ENCODE results near the gene MACROD2.

MACROD2 gene

DNA sequence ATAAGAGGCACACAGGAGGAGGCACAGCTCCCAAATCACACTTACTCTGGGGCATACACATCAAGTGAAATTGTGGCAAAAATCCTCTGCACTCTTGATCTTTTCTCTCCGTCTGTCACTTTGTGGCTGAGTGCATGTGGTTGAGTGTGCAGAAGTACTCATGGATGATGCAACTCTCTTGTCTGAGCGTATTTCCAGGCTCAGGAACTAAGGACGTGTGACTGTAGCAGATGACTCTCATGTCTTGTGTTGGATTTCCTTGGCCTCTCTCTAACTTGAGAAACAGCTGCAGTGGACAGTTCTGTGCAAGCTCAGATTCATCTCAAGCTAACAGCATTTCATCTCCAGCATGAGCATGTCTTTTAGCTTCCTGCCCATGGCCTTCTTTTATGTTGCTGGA is 587.5 kb downstream of the MACROD2 start:
- DNase-seq (ENCODE audit: low spot score), result no peak

DNA sequence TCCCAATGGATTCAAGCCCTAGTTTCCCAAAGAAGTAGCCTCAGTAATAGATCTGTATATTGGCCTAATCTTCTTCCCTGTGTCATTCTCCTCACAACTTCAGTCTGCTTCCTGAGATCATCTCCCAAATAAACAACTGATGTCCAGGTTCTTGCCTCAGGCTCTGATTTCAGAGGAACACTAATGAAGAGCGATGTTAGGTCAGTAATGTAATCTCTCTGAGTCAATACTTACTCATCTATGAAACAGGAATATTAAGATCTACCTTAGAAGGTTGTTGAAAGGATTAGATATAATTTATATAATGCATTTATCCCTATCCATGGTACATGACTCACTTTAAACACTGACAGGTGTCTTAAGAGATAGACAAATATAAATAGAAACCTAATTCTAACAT is 588.1 kb downstream of the MACROD2 start:
- DNase-seq (ENCODE audit: low spot score), result no peak

DNA sequence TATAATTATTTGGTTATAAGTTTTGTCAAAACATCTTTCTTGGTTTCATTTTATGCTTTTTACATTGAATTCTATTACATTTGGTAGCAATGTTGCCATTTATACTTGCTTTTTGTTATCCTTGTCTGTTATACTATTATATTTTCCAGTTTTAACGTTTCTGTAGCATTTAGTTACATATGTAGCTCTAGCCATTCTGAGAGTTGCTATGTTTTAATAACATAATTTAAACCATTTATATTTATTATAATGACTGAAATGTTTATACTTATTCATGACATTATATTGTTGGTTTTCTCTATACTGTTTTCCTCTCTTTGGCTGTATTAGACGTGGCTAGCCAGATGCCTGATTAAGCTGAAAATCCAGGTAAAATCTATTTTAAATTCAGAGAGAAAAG is 594.1 kb downstream of the MACROD2 start:
- DNase-seq (ENCODE audit: low spot score), result no peak

DNA sequence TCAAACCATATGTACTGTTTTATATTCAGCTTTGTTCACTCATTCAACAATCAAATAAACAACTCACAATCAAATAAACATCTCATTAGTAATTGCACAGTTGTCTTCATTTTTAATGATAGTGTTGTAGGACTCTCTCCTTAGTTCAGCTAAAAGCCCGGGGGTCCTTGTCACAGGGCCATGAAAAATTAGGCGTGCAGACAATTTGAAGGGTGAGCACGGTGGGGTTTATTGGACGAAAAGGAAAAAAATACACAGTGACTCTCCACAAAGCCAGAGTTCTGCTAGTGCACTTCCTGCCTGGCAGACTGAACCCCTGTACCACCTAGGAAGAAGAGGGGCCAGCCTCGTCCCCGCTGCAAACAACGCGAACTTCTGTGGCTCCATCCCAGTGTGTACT is 599.7 kb downstream of the MACROD2 start:
- DNase-seq (ENCODE audit: low spot score), result no peak

DNA sequence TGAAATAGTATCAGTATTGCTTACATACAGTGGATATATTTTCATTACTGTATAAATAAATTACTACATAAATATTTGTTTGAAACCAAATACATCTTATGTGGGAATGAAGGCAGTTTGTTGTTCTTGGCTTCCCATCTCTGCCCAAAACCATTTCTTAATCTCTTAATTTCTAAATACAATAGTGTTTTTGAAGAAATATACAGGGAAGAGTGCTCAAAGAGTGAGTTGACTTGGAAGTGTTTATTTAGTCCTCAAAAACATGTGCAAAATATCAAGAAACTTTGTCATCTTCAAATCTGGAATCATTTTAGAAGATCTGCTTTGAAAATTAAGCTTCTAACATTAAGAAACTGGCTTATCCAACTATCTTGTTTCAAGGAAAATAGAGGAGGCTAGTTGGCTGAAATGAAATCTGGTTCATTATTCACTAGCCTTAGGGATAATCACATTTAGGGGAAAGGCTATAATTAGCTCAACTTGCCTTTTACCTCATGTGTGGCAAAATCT is 601.9 kb downstream of the MACROD2 start:
- DNase-seq (ENCODE audit: low spot score), result no peak

DNA sequence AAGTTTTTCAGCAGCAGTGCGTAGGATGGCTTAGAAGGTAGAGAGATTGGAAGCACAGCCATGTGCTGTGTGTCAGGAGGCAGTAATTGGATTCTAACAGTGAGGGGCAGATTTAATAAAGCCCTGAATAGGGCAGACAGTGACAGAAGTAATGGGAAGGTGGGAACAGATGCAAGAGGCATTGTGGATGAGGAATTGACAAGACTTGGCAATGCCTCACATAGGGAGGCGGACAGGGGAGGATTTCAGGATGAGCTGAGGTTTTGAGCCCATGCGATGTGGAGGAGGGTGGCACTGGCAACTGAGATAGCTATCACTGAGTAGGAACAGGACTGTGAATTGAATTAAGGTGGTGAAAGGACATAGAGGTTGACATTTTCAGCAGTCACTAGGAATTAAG is 604.3 kb downstream of the MACROD2 start:
- no peak for DNase-seq (ENCODE audit: low spot score)

DNA sequence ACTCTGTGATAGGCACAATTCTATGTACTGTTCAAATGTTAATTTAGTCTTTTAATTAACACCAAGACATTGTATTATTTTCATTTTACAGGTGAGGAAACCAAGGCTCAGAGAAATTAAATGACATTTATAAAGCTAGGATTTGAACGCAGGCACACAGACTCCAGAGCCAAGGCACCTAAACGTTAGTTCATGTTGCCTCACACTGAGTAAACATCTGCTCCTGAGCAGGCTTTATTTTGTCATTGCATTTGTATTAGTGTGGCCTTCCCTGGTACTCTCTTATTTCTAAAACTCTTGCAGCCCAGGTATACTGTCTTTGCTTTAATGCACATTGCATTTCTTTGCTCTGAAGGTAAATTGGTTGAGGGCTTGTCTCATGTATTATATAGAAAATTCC is 605.2 kb downstream of the MACROD2 start:
- DNase-seq (ENCODE audit: low spot score), result no peak

DNA sequence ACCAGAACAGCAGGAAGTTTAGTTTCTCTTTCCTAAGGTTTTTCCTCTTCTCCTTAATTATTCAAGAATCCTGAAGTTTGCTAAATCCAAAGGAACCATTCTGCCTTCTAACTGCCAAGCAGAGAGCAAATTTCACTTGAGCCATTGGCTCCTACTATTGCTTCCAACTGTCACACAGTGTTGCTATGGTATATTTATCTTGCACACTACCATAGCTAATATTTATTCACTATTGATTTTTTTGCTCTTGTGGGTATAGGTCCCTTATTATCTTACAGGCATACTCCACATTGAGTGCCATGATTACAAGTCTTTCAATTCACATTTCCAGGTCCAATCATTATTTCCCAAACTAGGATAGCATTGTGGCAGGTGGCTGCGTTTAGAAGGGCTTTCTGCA is 608.8 kb downstream of the MACROD2 start:
- DNase-seq (ENCODE audit: low spot score), result no peak

DNA sequence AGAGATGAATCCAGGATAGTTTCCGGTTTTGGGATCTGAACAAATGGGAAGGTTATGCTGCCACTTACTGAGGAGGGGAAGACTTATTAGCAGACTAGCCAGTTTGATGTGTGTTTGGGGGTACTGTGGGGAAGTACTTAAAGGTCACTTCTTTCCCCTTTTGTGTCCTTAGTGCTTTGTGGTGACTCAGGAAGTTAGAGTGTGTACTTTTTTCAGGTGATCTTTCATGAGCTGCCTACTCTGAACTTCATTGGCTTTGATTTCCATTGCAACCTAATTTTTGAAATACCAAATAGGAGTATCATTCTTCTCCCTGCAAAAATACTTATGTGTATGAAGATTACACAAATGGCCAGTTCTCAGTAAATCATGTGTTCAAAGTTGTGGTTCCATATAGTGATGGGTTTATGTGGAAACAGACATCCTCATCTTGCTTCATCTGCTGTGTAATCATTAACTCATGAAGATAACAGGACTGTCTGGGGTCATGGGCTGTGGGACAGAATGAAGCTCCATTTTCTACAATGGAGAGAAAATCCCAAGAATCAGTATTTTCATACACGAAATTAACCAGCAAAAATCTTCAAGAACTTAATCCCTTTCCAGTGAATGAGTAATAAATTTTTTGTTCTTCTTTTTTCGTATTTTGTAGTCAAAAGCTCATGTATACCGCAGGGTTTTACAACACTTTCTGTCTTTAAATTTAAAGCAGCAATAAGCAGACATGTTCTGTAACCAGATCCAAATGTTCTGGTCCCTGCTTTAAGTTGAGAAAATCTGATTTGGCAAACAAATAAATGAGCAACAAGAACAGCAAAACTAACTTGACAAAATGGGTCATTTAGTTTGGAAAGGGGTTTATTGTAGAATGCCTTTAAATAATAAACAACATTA is 614.3 kb downstream of the MACROD2 start:
- no peak for DNase-seq (ENCODE audit: low spot score)

DNA sequence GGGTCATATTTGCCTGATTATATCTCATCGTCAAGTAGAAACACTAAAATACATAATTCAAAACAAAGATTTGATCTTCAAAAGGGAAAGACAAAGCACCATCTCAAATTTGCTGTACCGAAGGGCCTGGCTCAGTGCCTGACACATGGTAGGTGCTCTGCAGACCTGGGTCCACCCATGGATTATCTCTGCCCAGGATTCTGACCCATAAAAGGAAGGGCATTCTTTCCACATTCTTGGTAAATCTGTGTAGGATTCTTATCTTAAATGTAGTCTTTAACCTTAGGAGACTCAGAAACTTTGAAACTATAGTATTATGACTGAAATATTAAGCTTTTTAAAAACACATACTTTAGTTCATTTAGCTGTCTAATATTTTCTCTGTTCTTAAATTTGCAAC is 616.2 kb downstream of the MACROD2 start:
- DNase-seq (ENCODE audit: low spot score), result no peak

DNA sequence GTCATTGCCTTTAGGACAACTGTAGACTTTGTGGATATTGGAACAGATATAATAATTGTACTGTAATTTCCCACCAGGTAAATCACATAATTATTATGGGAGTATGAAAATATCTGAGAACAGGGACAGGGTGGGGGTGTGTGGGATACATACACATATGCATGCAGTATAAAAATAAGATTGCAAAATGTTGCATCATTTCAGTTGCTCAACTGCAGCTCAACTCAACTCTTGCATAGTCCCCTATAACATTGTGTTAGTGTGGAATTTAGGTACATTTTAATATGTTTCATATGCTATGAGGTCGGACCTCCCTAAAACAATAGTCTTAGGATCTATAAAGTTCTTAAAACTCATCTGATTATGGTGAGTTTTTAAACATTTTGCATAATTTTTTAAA is 617.1 kb downstream of the MACROD2 start:
- no peak for DNase-seq (ENCODE audit: low spot score)

DNA sequence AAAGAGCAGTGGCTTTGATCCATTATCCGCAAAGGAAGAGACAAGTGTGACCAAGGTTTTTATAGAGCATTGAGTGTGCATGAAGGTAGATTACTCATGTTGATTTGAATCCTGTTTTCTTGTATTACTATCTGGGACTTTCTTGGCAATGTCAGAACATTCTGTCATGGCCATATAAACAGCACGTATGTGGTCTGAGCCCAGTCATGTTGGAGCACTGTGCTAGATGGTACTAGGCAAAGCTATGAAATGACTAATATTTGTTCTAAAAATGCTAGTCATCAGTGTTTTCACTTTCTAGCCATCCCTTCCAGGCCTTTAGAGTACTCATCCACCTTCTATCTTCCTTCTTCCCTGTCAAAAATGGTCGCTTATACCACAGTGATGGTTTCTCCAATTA is 620.7 kb downstream of the MACROD2 start:
- no peak for DNase-seq (ENCODE audit: low spot score)

DNA sequence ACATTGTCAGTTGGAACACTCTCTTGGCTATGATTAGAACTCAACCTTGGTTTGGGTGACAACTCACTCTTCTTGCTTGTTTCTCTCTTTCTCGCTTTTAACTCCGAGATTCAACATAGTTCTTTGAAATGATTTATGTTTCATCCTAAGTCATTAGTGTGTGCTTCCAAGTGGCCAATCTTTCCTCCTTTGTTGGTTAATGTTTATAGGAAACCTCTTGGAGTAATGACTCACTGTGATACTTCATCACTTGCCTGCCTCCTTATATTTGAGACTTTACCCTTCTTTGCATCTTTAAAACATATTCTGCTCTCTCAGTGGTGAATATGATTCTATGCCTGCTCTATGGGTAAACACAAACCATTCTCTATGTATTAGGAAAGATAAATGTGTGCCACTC is 621.8 kb downstream of the MACROD2 start:
- no peak for DNase-seq (ENCODE audit: low spot score)

DNA sequence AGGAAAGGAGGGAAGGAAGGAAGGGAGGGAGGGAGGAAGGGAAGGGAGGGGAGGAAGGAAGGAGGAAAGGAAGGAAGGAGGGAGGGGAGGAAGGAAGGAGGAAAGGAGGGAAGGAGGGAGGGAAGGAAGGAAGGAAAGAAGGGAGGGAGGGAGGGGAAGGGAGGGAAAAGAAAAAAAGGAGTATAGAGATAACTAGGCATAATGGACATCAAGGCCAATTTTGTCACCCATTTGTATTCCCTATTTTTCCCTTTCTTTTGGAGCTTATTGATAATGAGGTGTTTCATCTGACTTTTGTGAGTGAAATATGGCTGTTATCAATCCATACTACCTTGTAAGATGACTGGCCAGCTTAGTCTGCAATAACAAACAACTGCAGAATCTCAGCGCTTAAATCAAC is 624.1 kb downstream of the MACROD2 start:
- DNase-seq (ENCODE audit: low spot score), result no peak

DNA sequence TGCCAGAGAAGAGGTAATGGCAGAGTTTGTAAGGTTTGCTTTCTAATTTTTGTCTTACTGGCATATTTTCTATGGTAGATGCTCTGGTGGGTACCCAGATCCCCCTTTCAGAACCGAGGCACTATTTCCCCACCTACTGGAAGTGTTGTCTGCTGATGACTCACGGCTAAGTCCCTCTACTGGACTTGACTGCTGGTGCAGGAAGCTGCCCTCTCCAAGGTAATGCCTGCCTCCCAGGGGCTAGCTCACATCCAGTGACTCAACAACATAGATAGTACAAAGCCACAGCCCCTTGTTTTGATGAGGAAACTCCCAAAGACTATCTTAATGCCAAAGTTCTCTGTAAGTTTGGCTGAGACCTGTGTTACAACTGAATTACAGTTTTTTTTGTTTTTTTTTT is 627.5 kb downstream of the MACROD2 start:
- no peak for DNase-seq (ENCODE audit: low spot score)

DNA sequence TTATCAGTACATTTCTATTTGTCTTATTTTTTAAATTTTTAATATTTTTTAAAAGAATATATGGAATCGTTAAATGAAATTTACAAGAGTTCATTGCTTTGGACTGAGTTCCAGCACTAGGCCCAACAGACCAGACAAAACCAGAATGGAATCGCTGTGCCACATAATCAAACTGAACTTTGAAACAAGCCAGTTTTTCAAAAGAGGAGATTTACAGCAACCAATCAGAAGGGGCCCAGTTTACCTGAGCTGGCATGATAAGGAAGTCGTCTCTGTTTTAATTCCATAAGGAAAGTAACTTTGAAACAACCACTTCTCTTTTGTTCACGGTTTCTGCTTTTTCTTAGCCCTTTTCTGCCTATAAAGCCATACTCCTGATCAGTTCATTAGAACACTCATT is 635.7 kb downstream of the MACROD2 start:
- DNase-seq (ENCODE audit: low spot score), result no peak

DNA sequence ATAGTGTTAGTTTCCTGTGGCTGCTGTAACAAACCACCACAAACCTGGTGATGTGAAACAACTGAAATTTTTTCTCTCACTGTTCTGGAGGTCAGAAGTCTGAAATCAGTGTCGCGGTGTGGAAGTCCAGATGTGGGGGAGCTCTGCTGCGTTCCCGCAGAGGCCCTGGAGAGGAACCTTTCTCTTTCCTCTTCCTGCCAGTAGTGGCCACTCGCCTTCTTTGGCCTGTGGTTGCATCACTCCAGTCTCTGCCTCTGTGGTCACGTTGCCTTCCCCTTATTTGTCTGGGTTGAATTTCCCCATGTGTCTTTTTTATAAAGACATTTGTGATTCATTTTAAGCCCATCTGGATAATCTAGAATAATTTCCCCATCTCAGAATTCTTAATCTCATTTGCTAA is 637.6 kb downstream of the MACROD2 start:
- DNase-seq (ENCODE audit: low spot score), result no peak

DNA sequence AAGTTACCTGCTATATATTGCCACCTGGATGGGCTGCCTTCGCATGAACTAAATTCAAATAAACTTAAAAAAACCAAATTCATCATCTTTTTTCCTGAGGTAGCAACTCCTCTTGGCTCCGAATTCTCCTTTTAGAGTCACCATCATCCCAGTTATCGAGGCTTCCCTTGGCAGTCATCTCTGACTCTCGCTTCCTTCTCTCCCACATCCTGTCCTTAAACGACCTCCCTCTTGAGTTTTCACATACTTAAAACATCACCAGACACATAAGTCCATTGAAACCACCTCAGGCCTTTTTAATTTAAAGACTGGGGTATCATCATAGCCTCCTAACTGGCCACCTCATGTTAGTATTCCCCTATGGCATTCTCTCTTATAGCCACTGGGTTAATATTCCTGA is 638.2 kb downstream of the MACROD2 start:
- DNase-seq (ENCODE audit: low spot score), result no peak

DNA sequence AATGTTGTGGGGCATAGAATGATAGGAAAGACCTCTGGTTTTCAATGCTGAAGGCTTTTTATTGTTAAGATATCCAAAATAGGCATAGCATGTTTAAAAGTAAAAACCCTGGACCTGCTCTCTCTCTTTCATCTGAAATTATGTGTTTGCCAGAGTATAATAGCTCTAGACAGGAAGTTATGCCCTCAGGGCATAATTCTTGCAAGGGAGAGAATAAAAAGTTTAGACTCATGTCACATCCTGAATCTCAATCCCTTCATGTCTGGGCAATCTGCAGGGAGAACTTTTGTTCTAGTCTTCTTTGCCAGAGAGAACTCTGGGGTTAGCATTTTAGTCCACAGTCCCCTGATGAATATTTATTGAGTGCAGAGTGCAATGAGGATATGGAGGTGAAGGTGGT is 639.3 kb downstream of the MACROD2 start:
- no peak for DNase-seq (ENCODE audit: low spot score)

DNA sequence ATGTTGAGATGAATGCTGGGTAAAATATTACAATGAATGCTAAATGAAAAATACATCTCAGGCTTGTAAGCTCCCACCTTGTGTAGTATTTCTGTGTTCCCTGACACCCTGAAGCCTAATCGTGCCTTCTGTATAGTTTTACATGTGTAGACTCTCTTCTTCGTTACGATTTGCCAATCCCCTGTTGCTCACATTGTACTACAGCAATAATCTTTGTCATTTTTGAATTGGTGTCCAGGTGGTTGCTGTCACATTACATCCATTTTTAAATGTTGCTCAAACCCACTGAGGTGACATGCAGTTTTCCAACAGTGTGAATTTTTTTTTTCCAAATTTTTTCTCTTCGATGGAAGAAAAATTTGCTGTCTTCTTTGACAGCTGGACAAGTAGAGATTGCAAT is 642.1 kb downstream of the MACROD2 start:
- no peak for DNase-seq (ENCODE audit: low spot score)

DNA sequence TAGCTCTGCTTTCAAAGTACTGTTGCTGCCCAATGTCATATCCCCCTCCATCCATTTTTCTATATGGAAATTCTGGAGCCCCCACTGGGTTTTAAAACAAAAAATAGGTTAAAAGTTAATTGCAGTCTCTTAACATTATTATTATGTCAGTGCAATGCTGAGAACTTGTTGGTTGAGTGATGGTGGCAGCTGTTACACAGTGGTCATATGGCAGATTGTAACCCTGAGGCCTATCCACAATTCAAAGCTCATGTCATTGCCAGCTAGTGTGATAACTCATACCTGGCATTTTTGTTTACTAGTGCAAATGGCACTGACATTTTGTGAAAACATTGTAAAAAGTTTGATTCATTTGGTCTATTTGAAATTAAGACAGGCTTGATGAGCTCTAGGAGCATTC is 647.8 kb downstream of the MACROD2 start:
- no peak for DNase-seq (ENCODE audit: low spot score)

DNA sequence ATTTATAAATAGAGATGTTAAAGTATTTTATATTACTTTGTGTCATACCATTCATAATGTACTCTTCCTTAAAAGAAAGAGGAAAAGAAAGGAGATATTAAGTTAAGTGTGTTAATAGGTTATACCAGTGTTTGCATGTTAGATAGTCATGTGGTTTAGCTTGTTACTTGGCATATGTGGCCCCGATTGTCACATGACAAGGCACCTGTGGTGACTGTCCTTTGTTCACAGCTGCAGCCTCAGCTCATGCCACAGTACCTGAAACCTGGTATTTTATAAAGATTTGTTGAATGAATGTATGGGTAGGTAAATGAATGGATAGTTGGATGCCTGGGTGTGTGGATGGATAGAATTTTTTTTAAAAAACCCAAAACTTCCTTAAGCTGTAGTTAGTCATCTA is 648.2 kb downstream of the MACROD2 start:
- DNase-seq (ENCODE audit: low spot score), result no peak

DNA sequence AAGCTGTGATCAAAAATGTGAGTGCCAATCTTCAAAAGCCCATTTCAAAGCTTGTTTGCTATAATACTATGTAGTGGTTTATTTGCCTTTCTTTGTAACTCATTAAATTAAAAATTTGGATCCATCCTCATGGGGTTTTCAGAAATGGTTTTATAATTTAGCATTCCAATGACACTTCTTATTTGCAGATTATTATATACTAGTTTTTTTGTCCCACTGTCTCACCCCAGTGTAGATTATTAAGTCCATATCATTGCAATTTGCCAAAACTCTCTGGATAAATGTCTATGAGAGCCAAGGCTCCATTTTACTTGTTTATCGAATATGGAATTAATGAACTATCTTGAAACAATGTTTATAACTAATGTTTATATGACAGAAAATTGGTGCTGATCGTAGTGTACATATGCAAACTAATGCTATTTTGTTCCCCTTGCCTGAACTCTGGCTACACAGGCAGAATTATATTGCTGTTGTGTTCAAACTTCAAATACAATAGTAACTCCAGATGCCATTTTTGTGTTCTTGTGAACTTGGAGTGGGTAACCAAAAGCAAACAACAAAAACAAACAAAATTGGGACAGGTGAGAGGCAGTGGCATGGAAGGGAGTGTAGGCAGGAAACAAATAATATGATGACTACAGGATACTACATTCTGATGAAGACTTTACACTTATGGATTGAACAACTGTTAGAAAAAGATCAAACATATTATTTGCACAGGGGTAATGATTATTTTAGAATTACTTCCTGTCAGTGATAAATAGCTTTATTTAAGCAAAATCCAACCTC is 649.2 kb downstream of the MACROD2 start:
- no peak for DNase-seq (ENCODE audit: low spot score)
